ENCODE data around the gene RIBC1. TPM values are rescaled to one million over a fixed set of nuclear protein-coding genes. Genes with fewer than 3 reads are reported as not detected.
"Not testable (repeated sequence)": the region's sequence is repeated elsewhere in the genome, so short reads cannot be mapped to it uniquely, and the experiment has no call there.

RIBC1 gene
- total RNA-seq, 3 donors from 2014 or later (not counting 1 experiment from before 2014, with no cell fraction given): 0.85 to 2.1 (median 1.1) TPM

GRCh38 chrX:53398216-53398615, 24.5 kb upstream of the RIBC1 start:
- Mint-ChIP-seq H3K9me3 (no peaks in the 10 kb centered on the region), H3K4me3 (no peak overlapping the region), H3K27me3 (ENCODE audit: low read depth in 2 of 2) (no peaks in the 10 kb centered on the region), H3K27ac (no peak overlapping the region), H3K4me1 (peaks cover 0 to 6% of the 10 kb centered on the region in 2 donors), H3K36me3 (peaks cover 12% of the 10 kb centered on the region)
- H3K27me3 ChIP-seq (ENCODE audit: control insufficient read depth, insufficient read depth, low read length): no peaks in the 10 kb centered on the region
- DNase-seq (no peak), ATAC-seq (no peak)
- intact Hi-C loops (cut with micrococcal nuclease): no loop called here
- WGBS (ENCODE audit: insufficient coverage): no CpG with 5 or more reads among the region's 1 CpG
- H3K36me3 ChIP-seq (ENCODE audit: control insufficient read depth, insufficient read depth, low read length): peaks cover 21% of the 10 kb centered on the region
- no peak for TF ChIP-seq CTCF (IDR thresholded peaks at IDR 0.05)
- no peak overlapping the region for H3K4me3 ChIP-seq (ENCODE audit: low read length)
- H3K4me1 ChIP-seq (ENCODE audit: control insufficient read depth, insufficient read depth, low read length): no peaks in the 10 kb centered on the region
- H3K27ac ChIP-seq (ENCODE audit: low read length): no peak overlapping the region
- no peaks in the 10 kb centered on the region for H3K9me3 ChIP-seq (ENCODE audit: control insufficient read depth, insufficient read depth, low read length)

GRCh38 chrX:53403535-53403934, 19.1 kb upstream of the RIBC1 start:
- Mint-ChIP-seq H3K4me1 (no peaks in the 10 kb centered on the region), H3K27ac (peak overlapping the region in 1 of 2 donors; percentile 61), H3K36me3 (peaks cover 8% of the 10 kb centered on the region), H3K9me3 (no peaks in the 10 kb centered on the region), H3K27me3 (ENCODE audit: low read depth in 2 of 2) (no peaks in the 10 kb centered on the region), H3K4me3 (no peak overlapping the region)
- H3K27ac ChIP-seq (ENCODE audit: low read length): no peak overlapping the region
- H3K27me3 ChIP-seq (ENCODE audit: control insufficient read depth, insufficient read depth, low read length): no peaks in the 10 kb centered on the region
- DNase-seq: no peak
- WGBS (ENCODE audit: insufficient coverage): 95% methylated on average over 9 of the region's 10 CpGs
- H3K4me1 ChIP-seq (ENCODE audit: control insufficient read depth, insufficient read depth, low read length): no peaks in the 10 kb centered on the region
- intact Hi-C loops (cut with micrococcal nuclease): no loop called here
- H3K9me3 ChIP-seq (ENCODE audit: control insufficient read depth, insufficient read depth, low read length): no peaks in the 10 kb centered on the region
- no peak overlapping the region for H3K4me3 ChIP-seq (ENCODE audit: low read length)
- TF ChIP-seq CTCF (IDR thresholded peaks at IDR 0.05): no peak
- ATAC-seq: no peak
- H3K36me3 ChIP-seq (ENCODE audit: control insufficient read depth, insufficient read depth, low read length): peaks cover 56% of the 10 kb centered on the region

- DNase-seq (no peak), ATAC-seq (no peak)
- Histone ChIP-seq H3K9me3 (ENCODE audit: control insufficient read depth, insufficient read depth, low read length) (no peaks in the 10 kb centered on the region), H3K4me3 (ENCODE audit: low read length) (no peak overlapping the region), H3K27ac (ENCODE audit: low read length) (no peak overlapping the region), H3K36me3 (ENCODE audit: control insufficient read depth, insufficient read depth, low read length) (peaks cover 47% of the 10 kb centered on the region), H3K27me3 (ENCODE audit: control insufficient read depth, insufficient read depth, low read length) (no peaks in the 10 kb centered on the region), H3K4me1 (ENCODE audit: control insufficient read depth, insufficient read depth, low read length) (no peaks in the 10 kb centered on the region)
- WGBS (ENCODE audit: insufficient coverage): 78% methylated on average over 2 of the region's 2 CpGs
- H3K27me3 Mint-ChIP-seq (ENCODE audit: low read depth in 2 of 2): no peaks in the 10 kb centered on the region
- H3K9me3 Mint-ChIP-seq: no peaks in the 10 kb centered on the region
- no peak overlapping the region for H3K4me3 Mint-ChIP-seq
- no peaks in the 10 kb centered on the region for H3K36me3 Mint-ChIP-seq
- peaks cover 5 to 6% of the 10 kb centered on the region in 2 donors for H3K4me1 Mint-ChIP-seq
- no peak overlapping the region for H3K27ac Mint-ChIP-seq
- TF ChIP-seq CTCF (IDR thresholded peaks at IDR 0.05): no peak
- intact Hi-C loops (cut with micrococcal nuclease): no loop called here
These were observed 10.2 kb upstream of the RIBC1 start for GRCh38 chrX:53412446-53412845.

- H3K4me3 ChIP-seq (ENCODE audit: low read length); H3K9me3 ChIP-seq (ENCODE audit: control insufficient read depth, insufficient read depth, low read length); ATAC-seq; H3K27me3 ChIP-seq (ENCODE audit: control insufficient read depth, insufficient read depth, low read length); H3K36me3 Mint-ChIP-seq; H3K27me3 Mint-ChIP-seq (ENCODE audit: low read depth in 2 of 2); H3K9me3 Mint-ChIP-seq; DNase-seq; H3K36me3 ChIP-seq (ENCODE audit: control insufficient read depth, insufficient read depth, low read length); H3K27ac ChIP-seq (ENCODE audit: low read length): not testable (repeated sequence)
- peaks cover 19% of the 10 kb centered on the region for H3K4me1 ChIP-seq (ENCODE audit: control insufficient read depth, insufficient read depth, low read length)
- WGBS (ENCODE audit: insufficient coverage): 100% methylated on average over 1 of the region's 3 CpGs
- Mint-ChIP-seq H3K4me3 (peak overlapping the region; percentile 56), H3K27ac (peak overlapping the region in 1 of 2 donors; percentile 99), H3K4me1 (peaks cover 25 to 28% of the 10 kb centered on the region in 2 donors)
- intact Hi-C loops (cut with micrococcal nuclease): loop anchor here (5.0 kb wide), 1 partner anchor 1742 kb away; no protein-coding TSS in a partner anchor
These were observed 2.3 kb upstream of the RIBC1 start for GRCh38 chrX:53420351-53420750.

Measured in natural killer cell (primary cell).